Caco-2 (cell line): Measurements from ENCODE around the gene SESN1. TPM values are rescaled to one million over a fixed set of nuclear protein-coding genes. Genes with fewer than 3 reads are reported as not detected.
"Not testable (repeated sequence)": the region's sequence is repeated elsewhere in the genome, so short reads cannot be mapped to it uniquely, and the experiment has no call there.

Experiments used
- BruUV-seq: library from RNA; stranded (reverse); fragments of 400-500 nt; replicated peaks from 2 replicates; lab custom pipeline; 2021; lab: Mats Ljungman, UMichigan
- CTCF ChIA-PET: fragments of 300-600 bp; sonication (Branson Sonifier 250); formaldehyde crosslinking; loops from one replicate; lab custom pipeline; 2022; ENCODE audit warnings: antibody characterized with exemption; lab: Charles Lee
- POLR2A ChIA-PET: fragments of 300-600 bp; sonication (Branson Sonifier 250); formaldehyde crosslinking; loops from one replicate; lab custom pipeline; 2022; ENCODE audit warnings: antibody characterized with exemption; lab: Charles Lee
- DNase-seq, 2 experiments: peaks; one replicate each; pipeline versions ENCODE4 v3.0.0 to v3.0.0-alpha.2; 2020 to 2022
- H3K27me3 ChIP-seq: replicated peaks from 2 replicates; pipeline ENCODE4 v1.6.0; 2011; ENCODE audit warnings: low read length; ENCODE audit not compliant: control insufficient read depth, insufficient read depth
- H3K36me3 ChIP-seq: 2 replicates; pipeline ENCODE4 v1.5.1; 2011; ENCODE audit warnings: low read length; ENCODE audit not compliant: control insufficient read depth, insufficient read depth
- H3K4me1 ChIP-seq: fragments of 250-450 bp; sonication (Bioruptor Pico); 2 replicates; pipeline ENCODE4 v1.5.1; 2020; ENCODE audit warnings: mild to moderate bottlenecking
- H3K4me3 ChIP-seq: 2 replicates; pipeline ENCODE4 v1.5.1; 2011; ENCODE audit warnings: low read depth, mild to moderate bottlenecking, control low read depth, low read length
- H3K9me3 ChIP-seq: fragments of 250-450 bp; sonication (Bioruptor Pico); 2 replicates; pipeline ENCODE4 v1.5.1; 2020; ENCODE audit warnings: mild to moderate bottlenecking, moderate library complexity
- H3K27ac Mint-ChIP-seq: one replicate; pipeline ENCODE4 v1.8.0; 2022; ENCODE audit warnings: mixed read lengths; ENCODE audit not compliant: unreplicated experiment
- H3K27me3 Mint-ChIP-seq: one replicate; pipeline ENCODE4 v1.8.0; 2022; ENCODE audit warnings: mixed read lengths; ENCODE audit not compliant: insufficient read depth, unreplicated experiment
- H3K36me3 Mint-ChIP-seq: one replicate; pipeline ENCODE4 v1.8.0; 2022; ENCODE audit warnings: mild to moderate bottlenecking, mixed read lengths; ENCODE audit not compliant: insufficient read depth, unreplicated experiment
- H3K4me1 Mint-ChIP-seq: one replicate; pipeline ENCODE4 v1.8.0; 2022; ENCODE audit warnings: low read depth, mixed read lengths; ENCODE audit not compliant: unreplicated experiment
- H3K4me3 Mint-ChIP-seq: one replicate; pipeline ENCODE4 v1.8.0; 2022; ENCODE audit warnings: mild to moderate bottlenecking, moderate library complexity, mixed read lengths; ENCODE audit not compliant: unreplicated experiment
- H3K9me3 Mint-ChIP-seq: one replicate; pipeline ENCODE4 v1.8.0; 2022; ENCODE audit warnings: mixed read lengths; ENCODE audit not compliant: unreplicated experiment
- CTCF ChIP-seq, 2 experiments: fragments of 200-600 bp in 1 of 2; IDR thresholded peaks; 1 replicate in 1 of 2; 2 replicates in 1 of 2; pipeline versions ENCODE4 v1.5.1 to v1.8.0; 2011 to 2022; ENCODE audit warnings: antibody characterized with exemption in 1 of 2, control low read depth in 1 of 2, inconsistent platforms in 1 of 2, low read depth in 1 of 2, low read length in 1 of 2, mild to moderate bottlenecking in 1 of 2, moderate library complexity in 1 of 2; ENCODE audit not compliant: insufficient read depth in 1 of 2, severe bottlenecking in 1 of 2, unreplicated experiment in 1 of 2
- intact Hi-C: fragments of 100-400 bp; cut with micrococcal nuclease; formaldehyde crosslinking; loops from one replicate; pipeline ENCODE4 v1.10.0; 2022; ENCODE audit not compliant: unreplicated experiment
- total RNA-seq: library from RNA; stranded (reverse); gene quantifications from 2 replicates; pipeline ENCODE4 v1.2.3, GENCODE V29; 2022

Gene SESN1
- total RNA-seq, 1 experiment from 2014 or later: 21.9 TPM

GRCh38 chr6:108985301-108985700 lies 109.3 kb downstream of the SESN1 start:
- Mint-ChIP-seq H3K36me3 (peaks cover 8% of the 10 kb centered on the region), H3K4me1 (peaks cover 17% of the 10 kb centered on the region), H3K4me3 (no peak overlapping the region), H3K9me3 (no peaks in the 10 kb centered on the region), H3K27ac (no peak overlapping the region), H3K27me3 (no peaks in the 10 kb centered on the region)
- ChIA-PET POLR2A (interaction anchor here (0.6 kb wide), 1 partner anchor 14 kb away, joined by 3 read pairs; no protein-coding TSS in a partner anchor), CTCF (no interaction called here)
- H3K27me3 ChIP-seq: no peaks in the 10 kb centered on the region
- BruUV-seq: no TSS peak
- DNase-seq: no peak
- H3K9me3 ChIP-seq: no peaks in the 10 kb centered on the region
- peaks cover 1% of the 10 kb centered on the region for H3K36me3 ChIP-seq
- peaks cover 24% of the 10 kb centered on the region for H3K4me1 ChIP-seq
- intact Hi-C loops: no loop called here
- TF ChIP-seq CTCF (IDR thresholded peaks at IDR 0.05; ENCODE audit: insufficient read depth in 1 of 2, low read depth in 1 of 2, low read length in 1 of 2, severe bottlenecking in 1 of 2, unreplicated experiment in 1 of 2): no peak
- no peak overlapping the region for H3K4me3 ChIP-seq

- H3K4me1 Mint-ChIP-seq: peaks cover 4% of the 10 kb centered on the region
- Histone ChIP-seq H3K4me1 (peaks cover 5% of the 10 kb centered on the region), H3K4me3 (no peak overlapping the region), H3K27me3 (no peaks in the 10 kb centered on the region), H3K36me3 (peaks cover 1% of the 10 kb centered on the region; the same call in 1 of the 2 replicates), H3K9me3 (no peaks in the 10 kb centered on the region)
- no peak for DNase-seq
- intact Hi-C loops: no loop called here
- H3K4me3 Mint-ChIP-seq: no peak overlapping the region
- H3K36me3 Mint-ChIP-seq: peaks cover 4% of the 10 kb centered on the region
- peaks cover 8% of the 10 kb centered on the region for H3K9me3 Mint-ChIP-seq
- no TSS peak for BruUV-seq
- TF ChIP-seq CTCF (IDR thresholded peaks at IDR 0.05; ENCODE audit: insufficient read depth in 1 of 2, low read depth in 1 of 2, low read length in 1 of 2, severe bottlenecking in 1 of 2, unreplicated experiment in 1 of 2): no peak
- ChIA-PET CTCF (no interaction called here), POLR2A (no interaction called here)
- no peak overlapping the region for H3K27ac Mint-ChIP-seq
- no peaks in the 10 kb centered on the region for H3K27me3 Mint-ChIP-seq
Observed at GRCh38 chr6:108983151-108983550, 111.5 kb downstream of the SESN1 start.

- CTCF ChIA-PET: no interaction called here
- Mint-ChIP-seq H3K27me3 (no peaks in the 10 kb centered on the region), H3K4me3 (no peak overlapping the region), H3K4me1 (no peaks in the 10 kb centered on the region), H3K9me3 (peaks cover 15% of the 10 kb centered on the region), H3K36me3 (no peaks in the 10 kb centered on the region), H3K27ac (no peak overlapping the region)
- no peaks in the 10 kb centered on the region for H3K9me3 ChIP-seq
- peaks cover 1% of the 10 kb centered on the region; the same call in 1 of the 2 replicates for H3K36me3 ChIP-seq
- intact Hi-C loops: no loop called here
- no peaks in the 10 kb centered on the region for H3K27me3 ChIP-seq
- POLR2A ChIA-PET: no interaction called here
- BruUV-seq: no TSS peak
- no peak for TF ChIP-seq CTCF (IDR thresholded peaks at IDR 0.05; ENCODE audit: insufficient read depth in 1 of 2, low read depth in 1 of 2, low read length in 1 of 2, severe bottlenecking in 1 of 2, unreplicated experiment in 1 of 2)
- DNase-seq: no peak
- no peak overlapping the region for H3K4me3 ChIP-seq
- no peaks in the 10 kb centered on the region for H3K4me1 ChIP-seq
Observed at GRCh38 chr6:108982154-108983113, 112.2 kb downstream of the SESN1 start.

- H3K27me3 Mint-ChIP-seq, CTCF ChIA-PET, H3K9me3 ChIP-seq, H3K27ac Mint-ChIP-seq, DNase-seq, POLR2A ChIA-PET, H3K4me1 ChIP-seq, H3K27me3 ChIP-seq, H3K36me3 Mint-ChIP-seq, H3K36me3 ChIP-seq, H3K4me3 ChIP-seq, H3K4me1 Mint-ChIP-seq, H3K4me3 Mint-ChIP-seq, intact Hi-C loops, BruUV-seq: not testable (repeated sequence)
- H3K9me3 Mint-ChIP-seq: peaks cover 15% of the 10 kb centered on the region
Observed at GRCh38 chr6:108978638-108979037, 116.0 kb downstream of the SESN1 start.
